GM12872 (cell line): ENCODE data around the gene NKAIN2.

Source experiments
- CTCF ChIP-seq: IDR thresholded peaks from 3 replicates; pipeline ENCODE4 v1.5.1; 2011; ENCODE audit warnings: low read depth, mild to moderate bottlenecking, low read length, moderate library complexity; ENCODE audit not compliant: insufficient read depth

Gene NKAIN2

GRCh38 chr6:124722141-124722878 is 918.6 kb downstream of the NKAIN2 start:
- no peak for TF ChIP-seq CTCF

GRCh38 chr6:124723671-124724070 is 920.0 kb downstream of the NKAIN2 start:
- no peak for TF ChIP-seq CTCF

- no peak for TF ChIP-seq CTCF
These were observed 934.8 kb downstream of the NKAIN2 start for GRCh38 chr6:124738482-124738881.

DNA sequence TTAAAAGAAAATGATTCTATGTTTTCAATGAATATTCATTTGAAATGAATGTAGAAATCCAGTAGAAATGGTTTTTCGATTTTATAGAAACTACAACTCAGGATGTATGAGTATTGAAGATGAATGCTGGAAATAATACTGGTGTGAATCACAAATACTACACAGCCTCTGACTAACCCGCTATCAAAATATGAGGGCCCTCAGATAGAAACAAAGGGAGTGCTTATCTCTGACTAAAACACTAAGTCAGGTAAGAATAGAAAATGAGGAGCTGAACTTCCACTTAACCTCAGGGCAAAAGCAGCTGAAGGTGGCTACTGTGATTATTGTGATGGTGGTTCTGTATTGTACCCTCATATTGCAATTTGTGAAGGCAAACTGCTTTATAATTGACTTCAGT is 937.7 kb downstream of the NKAIN2 start:
- TF ChIP-seq CTCF, result no peak

DNA sequence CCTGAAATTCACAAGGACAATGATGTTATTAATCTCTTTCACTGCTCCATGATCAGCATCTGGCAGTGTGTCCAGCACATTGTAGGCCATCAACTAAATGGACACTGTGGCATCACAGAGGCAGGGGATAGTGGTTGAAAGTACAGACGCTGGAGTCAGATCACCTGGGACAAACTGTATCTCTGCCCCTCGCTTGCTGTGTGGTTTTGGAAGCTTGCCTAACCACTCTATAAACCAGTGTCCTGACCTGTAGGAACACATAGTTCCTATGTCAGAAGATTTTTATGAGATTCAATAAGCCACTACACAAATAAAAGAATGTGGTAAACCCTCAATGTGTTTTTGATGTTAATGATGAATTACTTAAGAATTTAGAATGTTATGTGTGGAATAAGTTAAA is 939.3 kb downstream of the NKAIN2 start:
- TF ChIP-seq CTCF, result no peak

DNA sequence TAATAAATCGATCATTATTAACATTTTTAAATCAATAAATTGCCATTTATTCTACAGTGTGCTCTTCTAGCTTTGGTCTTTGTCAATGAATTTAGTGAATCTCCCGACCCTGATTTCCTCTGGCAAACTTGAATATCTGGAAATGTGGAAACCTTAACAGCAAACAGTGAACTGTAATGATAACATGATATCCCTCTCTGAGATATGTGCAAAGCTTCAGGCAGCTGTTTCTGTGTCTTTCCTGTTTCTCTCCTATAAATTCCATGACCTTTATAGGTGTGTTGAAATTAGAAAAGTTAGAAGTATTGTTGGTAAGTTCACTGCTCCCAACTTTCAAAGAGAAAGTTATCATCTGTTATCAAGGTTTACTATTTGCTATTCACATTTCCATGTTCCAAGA is 939.8 kb downstream of the NKAIN2 start:
- no peak for TF ChIP-seq CTCF

GRCh38 chr6:124747349-124747748 is 943.7 kb downstream of the NKAIN2 start:
- no peak for TF ChIP-seq CTCF
